Spleen (tissue), 11 donors: ENCODE measurements around the gene E4F1. TPM values are rescaled to one million over a fixed set of nuclear protein-coding genes. Genes with fewer than 3 reads are reported as not detected.

ENCODE experiments used
- DNase-seq: peaks from one replicate; pipeline ENCODE4 v3.0.0-alpha.2; 2020
- H3K27ac ChIP-seq, 8 donors: fragments of 200-600 bp; sonication (generic) in 7 of 8; 1 replicate in 4 of 8; 2 replicates in 4 of 8; pipeline versions ENCODE4 v1.5.0 to v1.8.0; 2016 to 2021; ENCODE audit warnings: inconsistent platforms in 4 of 8, mild to moderate bottlenecking in 4 of 8, moderate library complexity in 1 of 8
- H3K27me3 ChIP-seq, 7 donors: fragments of 200-600 bp; sonication (generic) in 6 of 7; replicated peaks in 1 of 7; 1 replicate in 4 of 7; 2 replicates in 3 of 7; pipeline versions ENCODE4 v1.5.0 to v1.8.0; 2016 to 2021; ENCODE audit warnings: inconsistent platforms in 3 of 7, mild to moderate bottlenecking in 1 of 7
- H3K36me3 ChIP-seq, 6 donors: fragments of 200-600 bp; sonication (generic) in 5 of 6; 1 replicate in 4 of 6; 2 replicates in 2 of 6; pipeline versions ENCODE4 v1.5.0 to v1.8.0; 2016 to 2021; ENCODE audit warnings: inconsistent platforms in 2 of 6
- H3K4me1 ChIP-seq, 6 donors: fragments of 200-600 bp; sonication (generic) in 5 of 6; 1 replicate in 3 of 6; 2 replicates in 3 of 6; pipeline versions ENCODE4 v1.5.0 to v1.8.0; 2016 to 2021; ENCODE audit warnings: inconsistent platforms in 3 of 6
- H3K4me3 ChIP-seq, 8 donors: fragments of 200-600 bp; sonication (generic) in 7 of 8; 1 replicate in 4 of 8; 2 replicates in 4 of 8; pipeline versions ENCODE4 v1.5.0 to v1.8.0; 2016 to 2021; ENCODE audit warnings: inconsistent platforms in 4 of 8, mild to moderate bottlenecking in 4 of 8, moderate library complexity in 2 of 8
- H3K9me3 ChIP-seq, 8 donors: fragments of 200-600 bp; sonication (generic) in 7 of 8; 1 replicate in 4 of 8; 2 replicates in 4 of 8; pipeline versions ENCODE4 v1.5.0 to v1.8.0; 2016 to 2021; ENCODE audit warnings: inconsistent platforms in 4 of 8
- POLR2A ChIP-seq, 3 donors: fragments of 450-650 bp; IDR thresholded peaks; one replicate each; pipeline ENCODE4 v1.5.1; 2017; ENCODE audit warnings: antibody characterized with exemption in 3 of 3, mild to moderate bottlenecking in 1 of 3
- POLR2AphosphoS5 ChIP-seq, 3 donors: sonication (generic); formaldehyde crosslinking; IDR thresholded peaks; one replicate each; pipeline ENCODE4 v1.5.1; 2017; ENCODE audit warnings: antibody characterized with exemption in 3 of 3
- WGBS, 5 donors: extraction: QIAGEN DNeasy Blood & Tissue Kit in 3 of 5; methylation state at CpG; one replicate each; pipeline versions ENCODE4 v1.1.5 to v1.1.7; 2013 to 2018; 5-methylcytosine and 5-hydroxymethylcytosine counted together
- intact Hi-C: fragments of 100-400 bp; cut with DNase I; formaldehyde crosslinking; loops from one replicate; pipeline ENCODE4 v1.15.0; 2023; ENCODE audit warnings: low total_unique reads
- polyA plus RNA-seq, 3 donors: library from polyadenylated mRNA; stranded (reverse); fragments of 200-250 nt; gene quantifications; one replicate each; pipeline ENCODE4 v1.2.1, GENCODE V29; 2013
- total RNA-seq, 7 donors: library from RNA; depleted of rRNA in 3 of 7; stranded (reverse); fragments of >200 nt in 3 of 7; fragmentation: NEBNext Ultra II Directional in 4 of 7; extraction: Animal tissue kit (Norgen Biotek cat#: 25700) in 4 of 7; gene quantifications; one replicate each; pipeline versions ENCODE4 v1.1.0 to v1.2.1, GENCODE V29; 2016 to 2021
- TF ChIP-seq, protein P1 (sequence below), 11 experiments: fragments of 200-600 bp in 7 of 11; fragments of 450-650 bp in 4 of 11; sonication (generic) in 4 of 11; IDR thresholded peaks in 8 of 11; conservative IDR thresholded peaks in 3 of 11; 1 replicate in 7 of 11; 2 replicates in 4 of 11; pipeline versions ENCODE4 v1.4.0 to v1.8.0; 2016 to 2021; ENCODE audit warnings: antibody characterized with exemption in 11 of 11, inconsistent platforms in 4 of 11, mild to moderate bottlenecking in 1 of 11
- donor health status: healthy with polysubstance abuse.
- donor health status: DM: no; HTN: no; CAD: no; lungs with moderate emphysema.
- donor health status: DM: no; HTN: no; CAD: no.
- donor health status: Bipolar disorder and iron deficiency.
- donor health status: healthy.
- donor health status: DM: no; HTN: no; CAD: no.
- donor health status: DM: yes; HTN: yes; CAD: no.

E4F1 gene
- total and polyA plus RNA-seq, 10 donors, result 20.8 to 41.4 (median 29.1) TPM

DNA sequence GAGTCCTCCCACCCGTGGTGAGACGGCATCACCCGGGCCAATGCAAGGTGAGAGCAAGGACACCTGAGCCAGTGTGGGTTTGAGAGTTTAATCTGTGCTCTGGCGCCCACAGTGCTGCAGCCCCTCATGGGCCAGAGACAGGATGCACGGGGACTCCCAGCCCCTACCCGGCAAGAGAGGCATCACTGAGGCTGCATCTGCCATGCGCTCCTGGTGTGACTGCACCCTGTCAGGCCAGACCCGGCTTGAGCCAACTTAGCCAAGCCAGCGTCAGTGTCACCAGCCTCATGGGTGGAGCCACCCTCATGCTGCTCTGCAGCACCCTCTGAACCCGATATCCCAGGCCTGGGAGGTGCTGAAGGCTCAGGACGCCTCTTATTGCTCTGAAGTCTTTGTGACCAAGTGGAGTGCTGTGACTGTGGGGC, 11.5 kb upstream of the E4F1 start:
- DNase-seq, result no peak
- 74 to 92% (median 86%) methylated on average over 5 to 11 of the region's 11 CpGs for WGBS, 5 donors
- Histone ChIP-seq H3K4me3 (peak overlapping the region in 1 of 8 donors; percentile 98), H3K36me3 (peaks cover 0 to 48% (median 31%) of the 10 kb centered on the region in 6 donors), H3K27ac (peak overlapping the region in 3 of 8 donors; percentile 44 to 96 (median 67)), H3K4me1 (peaks cover 18 to 69% (median 39%) of the 10 kb centered on the region in 6 donors), H3K27me3 (no peaks in the 10 kb centered on the region), H3K9me3 (no peaks in the 10 kb centered on the region)
- TF ChIP-seq POLR2AphosphoS5 (IDR thresholded peaks at IDR 0.05) (peak in 2 of 3 donors; percentile 30 to 58), POLR2A (IDR thresholded peaks at IDR 0.05) (no peak)
- TF ChIP-seq, protein P1, sequence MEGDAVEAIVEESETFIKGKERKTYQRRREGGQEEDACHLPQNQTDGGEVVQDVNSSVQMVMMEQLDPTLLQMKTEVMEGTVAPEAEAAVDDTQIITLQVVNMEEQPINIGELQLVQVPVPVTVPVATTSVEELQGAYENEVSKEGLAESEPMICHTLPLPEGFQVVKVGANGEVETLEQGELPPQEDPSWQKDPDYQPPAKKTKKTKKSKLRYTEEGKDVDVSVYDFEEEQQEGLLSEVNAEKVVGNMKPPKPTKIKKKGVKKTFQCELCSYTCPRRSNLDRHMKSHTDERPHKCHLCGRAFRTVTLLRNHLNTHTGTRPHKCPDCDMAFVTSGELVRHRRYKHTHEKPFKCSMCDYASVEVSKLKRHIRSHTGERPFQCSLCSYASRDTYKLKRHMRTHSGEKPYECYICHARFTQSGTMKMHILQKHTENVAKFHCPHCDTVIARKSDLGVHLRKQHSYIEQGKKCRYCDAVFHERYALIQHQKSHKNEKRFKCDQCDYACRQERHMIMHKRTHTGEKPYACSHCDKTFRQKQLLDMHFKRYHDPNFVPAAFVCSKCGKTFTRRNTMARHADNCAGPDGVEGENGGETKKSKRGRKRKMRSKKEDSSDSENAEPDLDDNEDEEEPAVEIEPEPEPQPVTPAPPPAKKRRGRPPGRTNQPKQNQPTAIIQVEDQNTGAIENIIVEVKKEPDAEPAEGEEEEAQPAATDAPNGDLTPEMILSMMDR (IDR thresholded peaks at IDR 0.05 in 8 of 11, conservative IDR thresholded peaks at IDR 0.05 in 3 of 11), result no peak
- intact Hi-C loops, result no loop called here

DNA sequence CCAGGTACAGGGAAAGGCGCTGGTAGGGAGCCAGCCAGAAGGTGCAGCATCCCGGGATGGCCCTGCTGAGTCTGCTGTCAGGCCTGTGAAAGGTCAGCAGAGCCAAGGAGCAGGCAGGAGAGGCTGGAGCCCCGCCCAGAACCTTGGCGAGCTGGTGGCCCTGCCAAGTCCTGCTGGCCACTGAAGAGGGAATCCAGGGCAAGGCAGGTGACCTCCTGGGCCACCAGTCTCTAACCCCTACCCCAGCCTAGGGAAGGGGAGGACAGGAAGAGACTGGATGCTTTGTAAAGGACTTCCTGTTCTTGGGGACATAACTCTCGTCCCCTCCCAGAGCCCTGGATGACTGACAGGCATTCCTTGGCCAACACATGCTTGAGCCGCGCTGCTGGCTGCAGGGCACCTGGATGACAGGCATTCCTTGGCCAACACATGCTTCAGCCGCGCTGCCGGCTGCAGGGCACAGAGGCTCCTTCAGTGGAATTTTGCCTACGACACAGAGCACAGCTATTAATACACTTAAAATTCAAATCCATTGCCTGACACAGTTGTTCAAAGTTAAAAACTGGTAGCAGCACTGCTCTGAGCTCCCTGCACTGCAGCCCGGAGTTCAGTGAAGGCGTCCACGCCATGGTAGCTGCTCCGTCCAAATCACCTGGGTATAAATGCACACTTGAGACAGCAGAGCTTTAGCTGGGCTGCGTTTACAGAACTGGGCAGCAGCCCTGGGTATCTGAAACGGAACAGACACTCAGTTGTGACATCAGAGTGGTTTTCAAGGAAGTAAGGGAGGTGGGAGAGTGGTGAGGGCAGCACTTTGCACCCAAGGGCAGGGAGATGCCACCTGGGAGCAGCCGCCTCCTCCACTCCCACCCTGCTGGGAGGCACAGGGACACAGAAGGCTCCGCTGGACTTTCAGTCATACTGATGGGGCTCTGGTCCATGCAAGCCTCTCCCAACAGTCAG, 10.7 kb upstream of the E4F1 start:
- Histone ChIP-seq H3K4me3 (peak overlapping the region in 4 of 8 donors; percentile 84 to 98 (median 94)), H3K27me3 (no peaks in the 10 kb centered on the region), H3K9me3 (no peaks in the 10 kb centered on the region), H3K36me3 (peaks cover 0 to 41% (median 24%) of the 10 kb centered on the region in 6 donors), H3K27ac (peak overlapping the region in 4 of 8 donors; percentile 0 to 96 (median 56)), H3K4me1 (peaks cover 18 to 62% (median 33%) of the 10 kb centered on the region in 6 donors)
- WGBS, 5 donors, result 66 to 77% (median 67%) methylated on average over 17 to 19 of the region's 19 CpGs
- TF ChIP-seq POLR2AphosphoS5 (IDR thresholded peaks at IDR 0.05), result peak in 1 of 3 donors; percentile 66
- TF ChIP-seq, protein P1 (IDR thresholded peaks at IDR 0.05 in 8 of 11, conservative IDR thresholded peaks at IDR 0.05 in 3 of 11), result no peak
- no peak for TF ChIP-seq POLR2A (IDR thresholded peaks at IDR 0.05)
- intact Hi-C loops, result no loop called here
- DNase-seq, result no peak

DNA sequence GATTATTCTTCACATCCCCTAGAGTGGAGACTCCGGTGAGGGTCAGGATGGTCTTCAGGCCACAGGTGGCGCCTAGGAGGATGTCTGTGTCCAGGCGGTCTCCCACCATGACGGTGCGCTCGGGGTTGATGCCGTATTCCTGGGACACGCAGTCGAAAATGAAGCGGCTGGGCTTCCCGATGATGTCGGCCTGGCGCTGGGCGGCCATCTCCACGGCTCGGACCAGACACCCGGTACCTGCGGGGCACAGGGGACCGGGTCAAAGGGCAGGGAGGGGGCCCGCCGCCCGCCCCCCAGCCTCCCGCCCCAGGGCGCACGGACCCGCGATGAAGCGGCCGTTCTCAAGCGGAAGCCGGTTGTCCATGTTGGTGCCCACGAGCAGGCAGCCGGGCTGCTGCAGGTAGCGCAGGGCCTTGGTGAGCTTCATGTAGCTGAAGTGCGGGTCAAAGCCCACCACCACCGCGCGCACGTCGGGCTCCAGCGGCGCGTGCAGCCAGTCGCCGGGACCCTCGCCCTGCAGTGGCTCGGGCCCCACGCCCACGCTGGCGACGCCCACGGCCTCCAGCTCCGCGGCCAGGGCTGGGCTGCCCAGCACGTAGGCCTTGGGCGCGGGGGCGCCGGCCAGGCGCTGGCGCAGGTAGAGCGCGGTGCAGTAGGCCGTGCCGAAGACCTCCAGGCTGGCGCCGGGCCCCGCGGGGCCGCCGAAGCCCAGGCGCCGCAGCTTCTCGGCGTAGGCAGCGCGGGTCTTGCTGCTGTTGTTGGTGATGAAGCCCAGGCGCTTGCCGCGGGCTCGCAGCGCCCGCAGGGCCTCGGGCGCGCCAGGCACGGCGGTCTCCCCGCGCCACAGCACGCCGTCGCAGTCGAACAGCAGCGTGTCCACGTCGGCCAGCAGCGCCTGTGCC, 9.3 kb upstream of the E4F1 start:
- Histone ChIP-seq H3K36me3 (peaks cover 0 to 27% (median 10%) of the 10 kb centered on the region in 6 donors), H3K27me3 (no peaks in the 10 kb centered on the region), H3K9me3 (no peaks in the 10 kb centered on the region), H3K4me1 (peaks cover 18 to 56% (median 31%) of the 10 kb centered on the region in 6 donors), H3K27ac (peak overlapping the region; percentile 54 to 98 (median 86)), H3K4me3 (peak overlapping the region; percentile 71 to 98 (median 89))
- no peak for TF ChIP-seq POLR2A (IDR thresholded peaks at IDR 0.05)
- TF ChIP-seq POLR2AphosphoS5 (IDR thresholded peaks at IDR 0.05), result peak in 1 of 3 donors; percentile 26
- 1 to 3% (median 1%) methylated on average over 13 to 98 of the region's 98 CpGs for WGBS, 5 donors
- DNase-seq, result peak; percentile 84
- intact Hi-C loops, result no loop called here

DNA sequence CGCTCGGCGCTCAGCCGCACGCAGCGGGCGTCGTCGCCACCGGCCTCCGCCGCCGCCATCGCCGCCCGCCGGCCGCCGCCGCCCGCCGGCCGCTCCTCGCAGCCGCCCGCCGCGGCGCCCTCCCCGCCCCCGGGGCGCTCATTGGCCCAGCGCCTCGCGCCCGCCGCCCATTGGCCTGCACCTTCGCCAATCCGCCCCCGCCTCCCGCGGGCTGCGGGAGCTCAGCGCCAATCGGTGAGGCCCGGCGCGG, 8.7 kb upstream of the E4F1 start, which contains the start of gene PGP:
Gene PGP (minus strand): TSS at position 122 of the 250 bp plus-strand sequence. CDS start 63 bp downstream, at position 59.
- no peaks in the 10 kb centered on the region for H3K9me3 ChIP-seq
- peak within 1 kb of the TSS; percentile 70 to 98 (median 91) for H3K27ac ChIP-seq
- H3K27me3 ChIP-seq, result no peaks in the 10 kb centered on the region
- DNase-seq, result no peak
- TF ChIP-seq POLR2A (IDR thresholded peaks at IDR 0.05), result no peak
- no peak for TF ChIP-seq POLR2AphosphoS5 (IDR thresholded peaks at IDR 0.05)
- TF ChIP-seq, protein P1 (IDR thresholded peaks at IDR 0.05 in 8 of 11, conservative IDR thresholded peaks at IDR 0.05 in 3 of 11), result no peak
- peaks cover 18 to 53% (median 31%) of the 10 kb centered on the region in 6 donors for H3K4me1 ChIP-seq
- 0 to 1% (median 0%) methylated on average over 1 to 48 of the region's 48 CpGs for WGBS, 5 donors
- H3K36me3 ChIP-seq, result peaks cover 0 to 21% (median 4%) of the 10 kb centered on the region in 6 donors
- intact Hi-C loops, result no loop called here
- peak within 1 kb of the TSS; percentile 71 to 98 (median 89) for H3K4me3 ChIP-seq
